B cell (primary cell): ENCODE data around the gene PIAS4. TPM values are rescaled to one million over a fixed set of nuclear protein-coding genes. Genes with fewer than 3 reads are reported as not detected.

Source experiments
- ATAC-seq: fragments of 200-7000 bp; cut with Tn5 transposase; one replicate; pipeline ENCODE4 v1.10.0; 2021; ENCODE audit warnings: low read depth, mild to moderate bottlenecking, moderate number of reproducible peaks, moderate library complexity
- CTCF ChIA-PET: fragments of 350-600 bp; sonication (Branson Sonifier 250); formaldehyde crosslinking; loops from one replicate; lab custom pipeline; 2021; ENCODE audit warnings: antibody characterized with exemption, inconsistent platforms; lab: Charles Lee
- POLR2A ChIA-PET: fragments of 350-600 bp; sonication (Branson Sonifier 250); formaldehyde crosslinking; loops from one replicate; lab custom pipeline; 2021; ENCODE audit warnings: antibody characterized with exemption; lab: Charles Lee
- DNase-seq: peaks from one replicate; pipeline ENCODE4 v3.0.0; 2013
- H2AFZ ChIP-seq: 2 replicates; pipeline ENCODE4 v1.6.1; 2012; ENCODE audit warnings: mild to moderate bottlenecking, low read depth, low read length; ENCODE audit not compliant: insufficient read depth, poor library complexity, severe bottlenecking
- H3K27ac ChIP-seq, 2 donors: 1 replicate in 1 of 2; 2 replicates in 1 of 2; pipeline ENCODE4 v1.5.1; 2012 to 2013; ENCODE audit warnings: low read length in 2 of 2, mild to moderate bottlenecking in 2 of 2, moderate library complexity in 1 of 2
- H3K27me3 ChIP-seq, 4 experiments: fragments of 200-600 bp in 1 of 4; sonication (generic) in 1 of 4; replicated peaks in 1 of 4; 1 replicate in 2 of 4; 2 replicates in 2 of 4; pipeline versions ENCODE4 v1.6.1 to v1.7.0; 2013 to 2016; ENCODE audit warnings: low read length in 3 of 4, mild to moderate bottlenecking in 2 of 4, mixed read lengths in 1 of 4, moderate library complexity in 1 of 4; ENCODE audit not compliant: insufficient read depth in 4 of 4, control insufficient read depth in 3 of 4; ENCODE audit errors: control extremely low read depth in 1 of 4
- H3K36me3 ChIP-seq, 2 experiments: replicated peaks in 1 of 2; 1 replicate in 1 of 2; 2 replicates in 1 of 2; pipeline versions ENCODE4 v1.6.1 to v1.7.1; 2013; ENCODE audit warnings: low read length in 1 of 2; ENCODE audit not compliant: insufficient read depth in 2 of 2, control insufficient read depth in 1 of 2; ENCODE audit errors: control extremely low read depth in 1 of 2, extremely low read depth in 1 of 2
- H3K4me1 ChIP-seq, 2 donors: fragments of 200-600 bp in 1 of 2; sonication (generic) in 1 of 2; 1 replicate in 1 of 2; 2 replicates in 1 of 2; pipeline versions ENCODE4 v1.5.1 to v1.6.1; 2013 to 2017; ENCODE audit warnings: low read length in 2 of 2; ENCODE audit not compliant: control insufficient read depth in 2 of 2, insufficient read depth in 2 of 2
- H3K4me2 ChIP-seq: replicated peaks from 2 replicates; pipeline ENCODE3; 2012; ENCODE audit warnings: mild to moderate bottlenecking, low read depth, low read length; ENCODE audit not compliant: poor library complexity, severe bottlenecking
- H3K4me3 ChIP-seq, 5 experiments: fragments of 200-600 bp in 1 of 5; sonication (generic) in 1 of 5; 1 replicate in 3 of 5; 2 replicates in 2 of 5; pipeline versions ENCODE4 v1.5.1 to v1.7.0; 2011 to 2016; ENCODE audit warnings: low read length in 4 of 5, mild to moderate bottlenecking in 4 of 5, low read depth in 2 of 5, control low read depth in 1 of 5, moderate library complexity in 1 of 5; ENCODE audit not compliant: insufficient read depth in 1 of 5; ENCODE audit errors: control extremely low read depth in 1 of 5, extremely low read depth in 1 of 5
- H3K79me2 ChIP-seq: fragments of 200-600 bp; sonication (generic); one replicate; pipeline ENCODE4 v1.6.0; 2016; ENCODE audit warnings: low read length; ENCODE audit not compliant: control insufficient read depth, insufficient read depth
- H3K9ac ChIP-seq: fragments of 200-600 bp; sonication (generic); 2 replicates; pipeline ENCODE4 v1.6.1; 2017; ENCODE audit warnings: mild to moderate bottlenecking, low read length, moderate library complexity
- H3K9me3 ChIP-seq, 3 donors: one replicate each; pipeline versions ENCODE4 v1.6.1 to v1.7.1; 2013; ENCODE audit warnings: low read length in 2 of 3; ENCODE audit not compliant: control insufficient read depth in 2 of 3, insufficient read depth in 1 of 3; ENCODE audit errors: control extremely low read depth in 1 of 3
- H4K20me1 ChIP-seq: 2 replicates; pipeline ENCODE4 v1.6.0; 2012; ENCODE audit warnings: mild to moderate bottlenecking, low read length; ENCODE audit not compliant: insufficient read depth, control insufficient read depth, poor library complexity, severe bottlenecking
- H3K27ac Mint-ChIP-seq: one replicate; pipeline ENCODE4 v1.8.0; 2021; ENCODE audit warnings: mixed read lengths
- H3K27me3 Mint-ChIP-seq: one replicate; pipeline ENCODE4 v1.8.0; 2021; ENCODE audit warnings: mixed read lengths
- H3K4me1 Mint-ChIP-seq: one replicate; pipeline ENCODE4 v1.8.0; 2021; ENCODE audit warnings: mixed read lengths
- H3K4me3 Mint-ChIP-seq: one replicate; pipeline ENCODE4 v1.8.0; 2021; ENCODE audit warnings: mixed read lengths
- H3K9me3 Mint-ChIP-seq: one replicate; pipeline ENCODE4 v1.8.0; 2022; ENCODE audit warnings: mixed read lengths; ENCODE audit not compliant: insufficient read depth
- EZH2 ChIP-seq: IDR thresholded peaks from 2 replicates; pipeline ENCODE4 v1.6.1; 2012; ENCODE audit warnings: borderline replicate concordance, low read depth, mild to moderate bottlenecking, moderate library complexity, low read length; ENCODE audit not compliant: insufficient read depth, poor library complexity, severe bottlenecking
- WGBS: methylation state at CpG from one replicate; pipeline ENCODE4 v1.1.5; 2013; ENCODE audit warnings: missing lambda C conversion rate; ENCODE audit not compliant: insufficient coverage; 5-methylcytosine and 5-hydroxymethylcytosine counted together
- intact Hi-C: fragments of 100-400 bp; cut with micrococcal nuclease; formaldehyde crosslinking; loops from one replicate; pipeline ENCODE4 v1.10.0; 2022
- polyA plus RNA-seq: library from polyadenylated mRNA; depleted of rRNA; stranded (reverse); fragments of >200 nt; gene quantifications from 2 replicates; pipeline ENCODE4 v1.2.3, GENCODE V29; 2012
- total RNA-seq, 2 donors: library from RNA; stranded (reverse); fragments of 120-200 nt in 1 of 2; gene quantifications; 1 replicate in 1 of 2; 2 replicates in 1 of 2; pipeline versions ENCODE4 v1.2.3 to v1.2.4, GENCODE V29; 2013 to 2022
- TF ChIP-seq, protein P1 (sequence below): fragments of 200-600 bp; IDR thresholded peaks from one replicate; pipeline ENCODE4 v1.8.0; 2022; ENCODE audit warnings: antibody characterized with exemption, mild to moderate bottlenecking

PIAS4 gene
- total and polyA plus RNA-seq, 2 donors (not counting 1 experiment from before 2014, with no cell fraction given), result 13.7 to 56.8 TPM

DNA sequence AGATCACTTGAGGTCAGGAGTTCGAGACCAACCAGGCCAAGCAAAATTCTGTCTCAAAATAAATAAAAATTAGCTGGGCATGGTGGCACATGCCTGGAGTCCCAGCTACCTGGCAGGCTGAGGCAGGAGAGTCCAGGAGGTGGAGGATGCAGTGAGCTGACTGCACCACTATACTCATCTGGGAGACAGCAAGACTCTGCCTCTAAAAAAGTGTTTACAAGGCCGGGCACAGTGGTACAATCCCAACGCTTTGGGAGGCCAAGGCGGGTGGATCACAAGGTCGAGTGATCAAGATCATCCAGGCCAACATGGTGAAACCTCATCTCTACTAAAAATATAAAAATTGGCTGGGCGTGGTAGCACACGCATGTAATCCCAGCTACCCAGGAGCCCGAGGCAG is 32.4 kb upstream of the PIAS4 start:
- ChIA-PET POLR2A (interaction anchor here (0.7 to 1.0 kb wide), 3 partner anchors 10 to 15 kb away, joined by 3 read pairs; partner anchors contain the start of gene EEF2), CTCF (interaction anchor here (1.2 kb wide), 1 partner anchor 10 kb away, joined by 4 read pairs; the partner anchor contains the start of gene EEF2)
- Histone ChIP-seq H3K4me1 (peaks cover 7 to 9% of the 10 kb centered on the region in 2 donors), H3K9me3 (peaks cover 0 to 4% (median 0%) of the 10 kb centered on the region in 3 donors), H3K36me3 (peaks cover 3 to 48% of the 10 kb centered on the region in 2 experiments), H3K27me3 (no peaks in the 10 kb centered on the region), H3K9ac (no peak overlapping the region), H3K27ac (no peak overlapping the region), H2AFZ (no peak overlapping the region), H3K4me3 (no peak overlapping the region), H3K4me2 (no peak overlapping the region), H3K79me2 (peaks cover 8% of the 10 kb centered on the region), H4K20me1 (peaks cover 62% of the 10 kb centered on the region)
- ATAC-seq (no peak), DNase-seq (no peak)
- TF ChIP-seq, protein P1, sequence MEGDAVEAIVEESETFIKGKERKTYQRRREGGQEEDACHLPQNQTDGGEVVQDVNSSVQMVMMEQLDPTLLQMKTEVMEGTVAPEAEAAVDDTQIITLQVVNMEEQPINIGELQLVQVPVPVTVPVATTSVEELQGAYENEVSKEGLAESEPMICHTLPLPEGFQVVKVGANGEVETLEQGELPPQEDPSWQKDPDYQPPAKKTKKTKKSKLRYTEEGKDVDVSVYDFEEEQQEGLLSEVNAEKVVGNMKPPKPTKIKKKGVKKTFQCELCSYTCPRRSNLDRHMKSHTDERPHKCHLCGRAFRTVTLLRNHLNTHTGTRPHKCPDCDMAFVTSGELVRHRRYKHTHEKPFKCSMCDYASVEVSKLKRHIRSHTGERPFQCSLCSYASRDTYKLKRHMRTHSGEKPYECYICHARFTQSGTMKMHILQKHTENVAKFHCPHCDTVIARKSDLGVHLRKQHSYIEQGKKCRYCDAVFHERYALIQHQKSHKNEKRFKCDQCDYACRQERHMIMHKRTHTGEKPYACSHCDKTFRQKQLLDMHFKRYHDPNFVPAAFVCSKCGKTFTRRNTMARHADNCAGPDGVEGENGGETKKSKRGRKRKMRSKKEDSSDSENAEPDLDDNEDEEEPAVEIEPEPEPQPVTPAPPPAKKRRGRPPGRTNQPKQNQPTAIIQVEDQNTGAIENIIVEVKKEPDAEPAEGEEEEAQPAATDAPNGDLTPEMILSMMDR, result no peak
- TF ChIP-seq EZH2, result no peak
- Mint-ChIP-seq H3K4me1 (peaks cover 13% of the 10 kb centered on the region), H3K27me3 (no peaks in the 10 kb centered on the region), H3K4me3 (no peak overlapping the region), H3K27ac (no peak overlapping the region), H3K9me3 (no peaks in the 10 kb centered on the region)
- intact Hi-C loops, result no loop called here
- WGBS, result 87% methylated on average over 5 of the region's 8 CpGs

- Histone ChIP-seq H3K4me2 (no peak overlapping the region), H3K9me3 (peaks cover 0 to 4% (median 0%) of the 10 kb centered on the region in 3 donors), H3K4me1 (peaks cover 4 to 5% of the 10 kb centered on the region in 2 donors), H2AFZ (no peak overlapping the region), H3K79me2 (peaks cover 3% of the 10 kb centered on the region), H3K36me3 (peaks cover 3 to 54% of the 10 kb centered on the region in 2 experiments), H3K4me3 (no peak overlapping the region), H3K9ac (no peak overlapping the region), H3K27me3 (no peaks in the 10 kb centered on the region), H3K27ac (no peak overlapping the region), H4K20me1 (peaks cover 62% of the 10 kb centered on the region)
- H3K27ac Mint-ChIP-seq, result no peak overlapping the region
- WGBS, result 94% methylated on average over 14 of the region's 14 CpGs
- TF ChIP-seq, protein P1, result no peak
- no peak for TF ChIP-seq EZH2
- no peaks in the 10 kb centered on the region for H3K27me3 Mint-ChIP-seq
- H3K4me3 Mint-ChIP-seq, result no peak overlapping the region
- peaks cover 7% of the 10 kb centered on the region for H3K4me1 Mint-ChIP-seq
- CTCF ChIA-PET, result interaction anchor here (1.2 kb wide), 1 partner anchor 10 kb away, joined by 4 read pairs; the partner anchor contains the start of gene EEF2
- POLR2A ChIA-PET, result interaction anchor here (0.7 to 1.0 kb wide), 3 partner anchors 10 to 14 kb away, joined by 3 read pairs; partner anchors contain the start of gene EEF2
- DNase-seq (peak; percentile 37), ATAC-seq (no peak)
- intact Hi-C loops, result no loop called here
- H3K9me3 Mint-ChIP-seq, result no peaks in the 10 kb centered on the region
Measured at GRCh38 chr19:3975637-3976087, 31.9 kb upstream of the PIAS4 start.
